K562 (cell line): ENCODE measurements around the gene DUOXA2.
A peak's percentile ranks its signal among the peaks of the same experiment; 100 is the strongest.

Source experiments
- CTCF ChIP-seq, 3 experiments: IDR thresholded peaks in 2 of 3; conservative IDR thresholded peaks in 1 of 3; 2 replicates each; pipeline ENCODE4 v1.5.1; 2011 to 2012; ENCODE audit warnings: low read length in 3 of 3, mild to moderate bottlenecking in 3 of 3, control low read depth in 2 of 3, improper control_type of control experiment in 1 of 3, inconsistent platforms in 1 of 3, low read depth in 1 of 3, mixed read lengths in 1 of 3, moderate library complexity in 1 of 3; ENCODE audit not compliant: insufficient read depth in 2 of 3
- POLR2A ChIP-seq: fragments of 450-650 bp; conservative IDR thresholded peaks from 2 replicates; pipeline ENCODE4 v1.6.1; 2016
- XRCC5 ChIP-seq: fragments of 200-400 bp; formaldehyde crosslinking; IDR thresholded peaks from 2 replicates; pipeline ENCODE4 v1.6.1; 2017; ENCODE audit warnings: low read depth, mild to moderate bottlenecking, low read length
- ZBTB1 ChIP-seq: sonication (generic); formaldehyde crosslinking; IDR thresholded peaks from 2 replicates; pipeline ENCODE4 v1.8.1; 2023; ENCODE audit warnings: missing genetic modification reagents, low read depth, mild to moderate bottlenecking, borderline replicate concordance

- TF ChIP-seq ZBTB1 (CRISPR knock-in tag) (no peak), POLR2A (no peak), CTCF (IDR thresholded peaks at IDR 0.05 in 2 of 3, conservative IDR thresholded peaks at IDR 0.05 in 1 of 3; ENCODE audit: insufficient read depth in 2 of 3, low read depth in 1 of 3, low read length in 3 of 3) (0 out of 6 replicates have a peak, but pooled peaks of 1 of the 3 experiments have one; percentile 4), XRCC5 (no peak)
Observed at GRCh38 chr15:45110256-45110820, 3.8 kb upstream of the DUOXA2 start.
